CD4-positive, alpha-beta memory T cell (primary cell): ENCODE data around the gene SHISA6. TPM values are rescaled to one million over a fixed set of nuclear protein-coding genes. Genes with fewer than 3 reads are reported as not detected.
A peak's percentile ranks its signal among the peaks of the same experiment; 100 is the strongest.

Experiments used
- CTCF ChIA-PET: fragments of 350-600 bp; sonication (Branson Sonifier 250); formaldehyde crosslinking; loops from one replicate; lab custom pipeline; 2021; ENCODE audit warnings: inconsistent platforms; ENCODE audit not compliant: partially characterized antibody; lab: Charles Lee
- POLR2A ChIA-PET: fragments of 350-600 bp; sonication (Branson Sonifier 250); formaldehyde crosslinking; loops from one replicate; lab custom pipeline; 2021; ENCODE audit not compliant: partially characterized antibody; lab: Charles Lee
- DNase-seq, 5 donors: peaks; one replicate each; pipeline versions ENCODE4 v3.0.0 to v3.0.0-alpha.2; 2020 to 2022; ENCODE audit warnings: mixed read lengths in 1 of 5
- H3K27ac ChIP-seq: one replicate; pipeline ENCODE4 v1.7.0; 2013; ENCODE audit warnings: low read depth, low read length
- H3K27me3 ChIP-seq: 2 replicates; pipeline ENCODE4 v1.7.0; 2013; ENCODE audit warnings: mild to moderate bottlenecking, low read length, moderate library complexity; ENCODE audit not compliant: insufficient read depth
- H3K36me3 ChIP-seq: 2 replicates; pipeline ENCODE4 v1.7.0; 2013; ENCODE audit warnings: mild to moderate bottlenecking, low read length, moderate library complexity; ENCODE audit not compliant: insufficient read depth
- H3K4me1 ChIP-seq: 2 replicates; pipeline ENCODE4 v1.7.0; 2013; ENCODE audit warnings: mild to moderate bottlenecking, low read length, moderate library complexity; ENCODE audit not compliant: insufficient read depth
- H3K4me3 ChIP-seq, 2 donors: one replicate each; pipeline ENCODE4 v1.7.0; 2013; ENCODE audit warnings: low read length in 2 of 2, mild to moderate bottlenecking in 1 of 2
- H3K9me3 ChIP-seq, 2 donors: one replicate each; pipeline ENCODE4 v1.7.0; 2013; ENCODE audit warnings: low read length in 2 of 2, control low read depth in 1 of 2; ENCODE audit not compliant: control insufficient read depth in 1 of 2
- H3K27ac Mint-ChIP-seq, 7 donors: one replicate each; pipeline ENCODE4 v1.8.0; 2020 to 2021; ENCODE audit warnings: mixed read lengths in 7 of 7, mild to moderate bottlenecking in 6 of 7, inconsistent platforms in 3 of 7, moderate library complexity in 3 of 7
- H3K27me3 Mint-ChIP-seq, 2 donors: one replicate each; pipeline ENCODE4 v1.8.0; 2020 to 2021; ENCODE audit warnings: mixed read lengths in 2 of 2
- H3K36me3 Mint-ChIP-seq, 2 donors: one replicate each; pipeline ENCODE4 v1.8.0; 2020 to 2021; ENCODE audit warnings: mixed read lengths in 2 of 2, inconsistent platforms in 1 of 2, mild to moderate bottlenecking in 1 of 2
- H3K4me1 Mint-ChIP-seq, 4 donors: one replicate each; pipeline ENCODE4 v1.8.0; 2020 to 2021; ENCODE audit warnings: mixed read lengths in 4 of 4, mild to moderate bottlenecking in 1 of 4
- H3K4me3 Mint-ChIP-seq, 8 donors: one replicate each; pipeline ENCODE4 v1.8.0; 2020 to 2021; ENCODE audit warnings: mixed read lengths in 8 of 8, mild to moderate bottlenecking in 7 of 8, moderate library complexity in 6 of 8, inconsistent platforms in 3 of 8
- H3K9me3 Mint-ChIP-seq, 8 donors: one replicate each; pipeline ENCODE4 v1.8.0; 2020 to 2021; ENCODE audit warnings: mixed read lengths in 8 of 8, mild to moderate bottlenecking in 5 of 8, inconsistent platforms in 3 of 8, moderate library complexity in 1 of 8
- intact Hi-C: fragments of 100-400 bp; cut with micrococcal nuclease; formaldehyde crosslinking; loops from one replicate; pipeline ENCODE4 v1.15.1; 2023
- polyA plus RNA-seq, 2 donors: library from polyadenylated mRNA; unstranded; fragments of 300-500 nt; fragmentation: Illumina TruSeq; gene quantifications; one replicate each; pipeline ENCODE4 v1.2.3, GENCODE V29; 2021
- total RNA-seq, 2 experiments: library from RNA; stranded (reverse); gene quantifications; one replicate each; pipeline ENCODE4 v1.2.3, GENCODE V29; 2021

The SHISA6 gene
- total and polyA plus RNA-seq, 4 experiments from 2014 or later: not detected

- no peaks in the 10 kb centered on the region for H3K36me3 Mint-ChIP-seq
- no peaks in the 10 kb centered on the region for H3K4me1 Mint-ChIP-seq
- CTCF ChIA-PET: no interaction called here
- H3K9me3 Mint-ChIP-seq: peaks cover 0 to 8% (median 3%) of the 10 kb centered on the region in 8 donors
- no peak overlapping the region for H3K27ac ChIP-seq
- no peak overlapping the region for H3K4me3 Mint-ChIP-seq
- intact Hi-C loops: no loop called here
- H3K36me3 ChIP-seq: no peaks in the 10 kb centered on the region
- no peaks in the 10 kb centered on the region for H3K27me3 Mint-ChIP-seq
- no peaks in the 10 kb centered on the region for H3K27me3 ChIP-seq
- H3K27ac Mint-ChIP-seq: no peak overlapping the region
- DNase-seq: no peak
- no peak overlapping the region for H3K4me3 ChIP-seq
- no peaks in the 10 kb centered on the region for H3K9me3 ChIP-seq
- H3K4me1 ChIP-seq: no peaks in the 10 kb centered on the region
- POLR2A ChIA-PET: no interaction called here
Observed at GRCh38 chr17:11369575-11369974, 128.6 kb downstream of the SHISA6 start.

GRCh38 chr17:11372692-11373091, 131.7 kb downstream of the SHISA6 start:
- Histone ChIP-seq H3K27ac (no peak overlapping the region), H3K27me3 (no peaks in the 10 kb centered on the region), H3K4me3 (no peak overlapping the region), H3K9me3 (no peaks in the 10 kb centered on the region), H3K36me3 (no peaks in the 10 kb centered on the region), H3K4me1 (no peaks in the 10 kb centered on the region)
- Mint-ChIP-seq H3K36me3 (no peaks in the 10 kb centered on the region), H3K4me1 (no peaks in the 10 kb centered on the region), H3K4me3 (no peak overlapping the region), H3K27me3 (peaks cover 0 to 1% of the 10 kb centered on the region in 2 donors), H3K27ac (no peak overlapping the region), H3K9me3 (peaks cover 0 to 5% (median 3%) of the 10 kb centered on the region in 8 donors)
- ChIA-PET POLR2A (no interaction called here), CTCF (no interaction called here)
- no peak for DNase-seq
- intact Hi-C loops: no loop called here

- no peak overlapping the region for H3K27ac ChIP-seq
- H3K9me3 ChIP-seq: no peaks in the 10 kb centered on the region
- intact Hi-C loops: no loop called here
- Mint-ChIP-seq H3K4me1 (no peaks in the 10 kb centered on the region), H3K36me3 (no peaks in the 10 kb centered on the region), H3K9me3 (peaks cover 0 to 13% (median 4%) of the 10 kb centered on the region in 8 donors), H3K27ac (no peak overlapping the region), H3K27me3 (peaks cover 0 to 1% of the 10 kb centered on the region in 2 donors), H3K4me3 (no peak overlapping the region)
- CTCF ChIA-PET: no interaction called here
- no peaks in the 10 kb centered on the region for H3K4me1 ChIP-seq
- no peaks in the 10 kb centered on the region for H3K27me3 ChIP-seq
- H3K4me3 ChIP-seq: no peak overlapping the region
- POLR2A ChIA-PET: no interaction called here
- no peaks in the 10 kb centered on the region for H3K36me3 ChIP-seq
- DNase-seq: no peak
Observed at GRCh38 chr17:11378506-11378905, 137.5 kb downstream of the SHISA6 start.

GRCh38 chr17:11380761-11381160, 139.7 kb downstream of the SHISA6 start:
- POLR2A ChIA-PET: no interaction called here
- no peak for DNase-seq
- Histone ChIP-seq H3K27me3 (no peaks in the 10 kb centered on the region), H3K9me3 (no peaks in the 10 kb centered on the region), H3K36me3 (no peaks in the 10 kb centered on the region), H3K27ac (no peak overlapping the region), H3K4me1 (no peaks in the 10 kb centered on the region), H3K4me3 (no peak overlapping the region)
- Mint-ChIP-seq H3K27ac (no peak overlapping the region), H3K9me3 (peaks cover 2 to 18% (median 6%) of the 10 kb centered on the region in 8 donors), H3K4me1 (no peaks in the 10 kb centered on the region), H3K27me3 (no peaks in the 10 kb centered on the region), H3K36me3 (no peaks in the 10 kb centered on the region), H3K4me3 (no peak overlapping the region)
- CTCF ChIA-PET: no interaction called here
- intact Hi-C loops: no loop called here

GRCh38 chr17:11383157-11383556, 142.1 kb downstream of the SHISA6 start:
- H3K27me3 Mint-ChIP-seq: no peaks in the 10 kb centered on the region
- H3K4me3 ChIP-seq: no peak overlapping the region
- no peak for DNase-seq
- intact Hi-C loops: no loop called here
- H3K9me3 Mint-ChIP-seq: peaks cover 2 to 18% (median 8%) of the 10 kb centered on the region in 8 donors
- ChIA-PET CTCF (no interaction called here), POLR2A (no interaction called here)
- no peak overlapping the region for H3K4me3 Mint-ChIP-seq
- no peaks in the 10 kb centered on the region for H3K4me1 Mint-ChIP-seq
- no peaks in the 10 kb centered on the region for H3K27me3 ChIP-seq
- no peaks in the 10 kb centered on the region for H3K4me1 ChIP-seq
- H3K27ac Mint-ChIP-seq: no peak overlapping the region
- no peak overlapping the region for H3K27ac ChIP-seq
- H3K36me3 ChIP-seq: no peaks in the 10 kb centered on the region
- no peaks in the 10 kb centered on the region for H3K36me3 Mint-ChIP-seq
- H3K9me3 ChIP-seq: peaks cover 0 to 3% of the 10 kb centered on the region in 2 donors

- H3K4me1 Mint-ChIP-seq: no peaks in the 10 kb centered on the region
- Histone ChIP-seq H3K4me3 (no peak overlapping the region), H3K27ac (no peak overlapping the region), H3K4me1 (no peaks in the 10 kb centered on the region), H3K9me3 (peaks cover 0 to 3% of the 10 kb centered on the region in 2 donors), H3K36me3 (no peaks in the 10 kb centered on the region), H3K27me3 (no peaks in the 10 kb centered on the region)
- POLR2A ChIA-PET: no interaction called here
- H3K36me3 Mint-ChIP-seq: no peaks in the 10 kb centered on the region
- intact Hi-C loops: no loop called here
- no peak overlapping the region for H3K4me3 Mint-ChIP-seq
- H3K27me3 Mint-ChIP-seq: no peaks in the 10 kb centered on the region
- no peak overlapping the region for H3K27ac Mint-ChIP-seq
- no peak for DNase-seq
- CTCF ChIA-PET: no interaction called here
- peaks cover 2 to 18% (median 6%) of the 10 kb centered on the region in 8 donors for H3K9me3 Mint-ChIP-seq
Observed at GRCh38 chr17:11384131-11384530, 143.1 kb downstream of the SHISA6 start.

- no peak overlapping the region for H3K27ac ChIP-seq
- no peaks in the 10 kb centered on the region for H3K27me3 ChIP-seq
- no peak overlapping the region for H3K4me3 Mint-ChIP-seq
- H3K9me3 Mint-ChIP-seq: peaks cover 0 to 20% (median 12%) of the 10 kb centered on the region in 8 donors
- intact Hi-C loops: no loop called here
- H3K4me1 ChIP-seq: no peaks in the 10 kb centered on the region
- H3K4me1 Mint-ChIP-seq: no peaks in the 10 kb centered on the region
- H3K36me3 Mint-ChIP-seq: no peaks in the 10 kb centered on the region
- H3K27me3 Mint-ChIP-seq: peaks cover 0 to 2% of the 10 kb centered on the region in 2 donors
- H3K27ac Mint-ChIP-seq: no peak overlapping the region
- H3K36me3 ChIP-seq: no peaks in the 10 kb centered on the region
- ChIA-PET POLR2A (no interaction called here), CTCF (no interaction called here)
- DNase-seq: no peak
- no peak overlapping the region for H3K4me3 ChIP-seq
- peaks cover 0 to 3% of the 10 kb centered on the region in 2 donors for H3K9me3 ChIP-seq
Observed at GRCh38 chr17:11387610-11388009, 146.6 kb downstream of the SHISA6 start.

- Histone ChIP-seq H3K36me3 (no peaks in the 10 kb centered on the region), H3K4me3 (no peak overlapping the region), H3K27ac (no peak overlapping the region), H3K4me1 (no peaks in the 10 kb centered on the region), H3K27me3 (no peaks in the 10 kb centered on the region), H3K9me3 (peaks cover 0 to 3% of the 10 kb centered on the region in 2 donors)
- H3K36me3 Mint-ChIP-seq: no peaks in the 10 kb centered on the region
- intact Hi-C loops: no loop called here
- ChIA-PET POLR2A (no interaction called here), CTCF (no interaction called here)
- H3K9me3 Mint-ChIP-seq: peaks cover 0 to 20% (median 12%) of the 10 kb centered on the region in 8 donors
- H3K27ac Mint-ChIP-seq: peak overlapping the region in 1 of 7 donors; percentile 38
- no peak for DNase-seq
- no peak overlapping the region for H3K4me3 Mint-ChIP-seq
- H3K4me1 Mint-ChIP-seq: no peaks in the 10 kb centered on the region
- H3K27me3 Mint-ChIP-seq: peaks cover 0 to 2% of the 10 kb centered on the region in 2 donors
Observed at GRCh38 chr17:11388054-11388453, 147.0 kb downstream of the SHISA6 start.
